ENCODE data around the gene NELFE. TPM values are rescaled to one million over a fixed set of nuclear protein-coding genes. Genes with fewer than 3 reads are reported as not detected.
"Not testable (repeated sequence)": the region's sequence is repeated elsewhere in the genome, so short reads cannot be mapped to it uniquely, and the experiment has no call there.

Gene NELFE
- polyA plus RNA-seq, 10 donors: 49.5 to 68.7 (median 64.3) TPM

DNA sequence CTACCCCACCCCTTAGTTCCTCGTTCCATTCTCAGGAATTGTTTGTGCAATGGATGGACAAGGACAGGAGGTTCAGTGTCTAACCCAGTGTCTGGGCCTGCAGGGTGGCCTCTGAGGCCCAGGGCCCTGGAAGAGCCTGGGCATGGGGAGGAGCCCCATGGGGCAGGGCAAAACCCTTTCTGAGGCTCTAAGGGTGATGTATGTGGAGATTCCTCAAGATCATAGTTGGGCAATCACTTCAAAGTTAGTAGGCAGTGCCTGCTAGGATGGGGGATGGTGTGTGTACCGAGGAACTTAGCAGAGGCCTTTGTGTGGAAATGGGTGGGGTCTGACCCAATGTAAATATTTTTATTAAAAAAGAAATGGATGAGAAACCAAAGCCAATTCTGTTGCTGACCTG is 38.0 kb downstream of the NELFE start:
- DNase-seq: no peak

DNA sequence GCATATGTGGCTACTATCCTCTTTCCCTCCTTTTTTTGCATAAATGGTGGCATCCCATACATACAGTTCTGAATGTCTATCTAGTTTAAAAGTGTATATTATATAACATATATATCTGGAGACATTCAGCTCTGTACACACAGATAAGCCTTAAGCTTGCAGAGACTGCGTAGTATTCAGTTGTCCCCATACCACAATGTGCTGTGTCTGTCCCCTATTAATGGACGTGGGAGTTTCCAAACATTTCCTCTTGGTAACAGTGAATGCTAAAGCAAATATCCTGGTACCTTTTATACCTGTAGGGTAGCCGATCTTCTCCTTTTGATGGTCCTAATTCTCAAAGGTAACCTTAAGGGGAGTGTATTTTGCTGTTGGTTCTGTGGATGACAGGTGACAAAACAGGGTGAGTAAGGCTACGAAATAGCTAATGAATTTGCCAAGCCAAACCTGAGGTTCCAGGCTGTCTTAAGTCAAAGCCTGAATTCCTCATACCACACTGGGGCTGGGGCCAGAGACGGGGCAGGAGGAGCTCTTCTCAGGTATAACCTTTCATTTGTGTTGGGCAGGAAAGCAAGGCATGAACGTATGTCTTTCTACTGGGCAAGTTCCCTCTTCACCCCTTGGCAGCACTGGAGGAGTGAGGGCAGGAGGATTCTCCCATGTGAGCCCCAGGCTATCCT is 39.0 kb downstream of the NELFE start:
- no peak for DNase-seq

DNA sequence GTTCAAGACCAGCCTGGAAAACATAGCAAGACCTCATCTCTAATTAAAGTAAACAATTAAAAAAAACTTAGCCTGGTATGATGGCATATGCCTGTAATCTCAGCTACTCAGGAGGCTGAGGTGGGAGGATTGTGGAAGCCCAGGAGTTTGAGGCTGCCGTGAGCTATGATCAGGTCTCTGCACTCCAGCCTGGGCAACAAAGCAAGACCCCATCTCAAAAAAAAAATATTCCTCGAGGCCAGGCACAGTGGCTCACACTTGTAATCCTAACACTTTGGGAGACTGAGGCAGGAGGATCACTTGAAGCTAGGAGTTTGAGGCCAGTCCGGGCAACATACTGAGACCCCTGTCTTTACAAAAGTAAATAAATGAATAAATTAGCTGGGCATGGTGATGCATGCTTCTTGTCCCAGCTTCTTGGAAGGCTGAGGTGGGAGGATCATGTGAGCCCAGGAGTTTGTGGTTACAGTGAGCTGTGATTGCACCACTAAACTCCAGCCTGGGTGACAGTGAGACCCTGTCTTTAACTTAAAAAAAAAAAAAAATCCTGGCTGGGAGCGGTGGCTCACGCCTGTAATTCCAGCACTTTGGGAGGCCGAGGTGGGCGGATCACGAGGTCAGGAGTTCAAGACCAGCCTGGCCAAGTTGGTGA is 40.6 kb downstream of the NELFE start:
- DNase-seq: no peak

DNA sequence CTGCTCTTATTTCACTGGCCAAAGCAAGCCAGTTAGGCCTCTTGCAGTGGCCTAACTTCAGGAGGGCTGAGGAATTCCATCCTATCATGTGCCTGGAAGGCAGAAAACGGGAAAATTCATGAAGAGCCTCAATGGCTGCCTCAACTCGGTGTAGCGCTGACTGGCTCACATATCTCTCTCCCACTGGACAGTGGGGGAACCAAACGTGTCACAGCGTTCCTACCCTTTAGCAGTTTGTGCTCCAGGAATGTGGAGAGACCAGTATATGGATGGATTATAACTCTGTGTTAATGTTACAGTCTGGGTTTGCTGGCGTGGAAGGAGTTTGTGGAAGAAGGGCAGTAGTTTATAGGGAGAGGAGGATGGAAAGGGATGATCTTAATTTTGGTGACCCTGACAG is 43.0 kb downstream of the NELFE start:
- no peak for DNase-seq

DNA sequence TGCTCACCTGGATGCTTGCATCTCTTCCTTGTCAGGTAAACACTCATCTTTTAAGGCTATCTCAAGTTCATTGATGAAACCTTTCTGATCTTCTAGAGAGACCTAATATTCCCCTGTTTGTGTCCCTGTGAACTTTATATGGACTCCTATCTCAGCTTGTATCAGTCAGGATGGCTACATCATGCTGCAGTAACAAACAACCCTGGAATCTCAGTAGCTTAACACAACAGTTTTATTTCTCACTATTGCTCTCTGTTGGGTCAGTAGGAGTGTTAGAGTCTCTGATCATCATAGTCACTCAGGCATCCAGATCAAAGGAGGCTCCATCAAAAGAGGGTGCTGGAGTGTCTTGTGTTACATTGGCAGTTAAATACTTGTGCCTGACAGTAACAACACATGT is 43.4 kb downstream of the NELFE start:
- DNase-seq: no peak

DNA sequence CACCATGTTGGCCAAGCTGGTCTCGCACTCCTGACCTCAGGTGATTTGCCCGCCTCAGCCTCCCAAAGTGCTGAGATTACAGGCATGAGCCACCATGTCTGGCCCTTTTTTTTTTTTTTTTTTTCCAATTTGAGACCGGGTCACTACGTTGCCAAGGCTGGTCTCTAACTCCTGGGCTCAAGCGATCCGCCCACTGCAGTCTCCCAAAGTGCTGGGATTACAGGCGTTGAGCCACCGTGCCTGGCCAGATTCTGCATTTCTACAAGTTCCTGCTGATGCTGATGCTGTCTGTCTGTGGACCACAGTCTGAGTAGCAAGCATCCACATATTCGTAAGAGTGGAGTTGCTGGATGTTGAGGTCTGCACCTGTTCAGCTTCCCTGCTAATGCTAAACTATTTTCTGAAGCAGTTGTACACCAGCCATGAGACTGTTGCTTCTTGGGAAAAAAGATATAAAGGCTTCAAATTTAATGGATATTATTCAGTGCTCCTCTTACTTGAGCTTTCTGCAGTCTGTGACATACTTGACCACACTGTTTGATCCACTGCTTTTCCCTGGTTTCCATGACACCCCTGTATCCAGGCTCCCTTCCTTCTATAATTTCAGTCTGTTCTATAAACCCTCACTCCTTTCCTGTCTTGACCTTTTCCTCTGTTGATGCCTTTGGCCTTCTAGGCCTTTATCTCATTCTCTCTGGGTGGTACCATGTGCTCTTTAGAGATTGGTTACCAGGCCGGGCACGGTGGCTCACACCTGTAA is 46.8 kb downstream of the NELFE start:
- DNase-seq: no peak

DNA sequence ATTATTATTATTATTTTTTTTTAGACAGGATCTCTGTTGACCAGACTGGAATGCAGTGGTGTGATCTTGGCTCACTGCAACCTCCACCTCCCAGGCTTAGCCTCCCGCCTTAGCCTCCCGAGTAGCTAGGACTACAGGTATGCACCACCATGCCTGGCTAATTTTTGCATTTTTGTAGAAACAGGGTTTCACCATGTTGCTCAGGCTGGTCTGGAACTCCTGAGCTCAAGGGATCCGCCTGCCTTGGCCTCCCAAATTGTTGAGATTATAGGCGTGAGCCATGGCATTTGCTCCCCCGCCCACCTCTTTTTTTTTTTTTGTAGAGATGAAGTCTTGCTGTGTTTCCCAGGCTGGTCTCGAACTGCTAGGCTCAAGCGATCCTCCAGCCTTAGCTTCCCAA is 49.5 kb downstream of the NELFE start:
- DNase-seq: not testable (repeated sequence)

DNA sequence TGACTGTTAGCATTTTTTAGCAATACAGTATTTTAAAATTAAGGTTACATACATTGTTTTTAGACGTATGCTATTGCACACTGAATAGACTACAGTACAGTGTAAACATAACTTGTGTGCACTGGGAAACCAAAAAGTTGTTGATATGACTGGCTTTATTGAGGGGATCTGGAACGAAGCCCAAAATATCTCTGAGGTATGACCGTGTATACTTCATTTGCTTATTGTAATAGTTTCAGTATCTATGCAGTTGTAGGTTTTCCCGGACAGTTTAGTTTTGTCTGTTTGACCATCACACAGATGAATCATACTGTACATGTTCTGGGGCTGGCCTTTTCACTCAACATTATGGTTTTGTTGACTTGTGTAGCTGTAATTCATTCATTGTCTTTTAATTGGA is 50.0 kb downstream of the NELFE start:
- DNase-seq: no peak

DNA sequence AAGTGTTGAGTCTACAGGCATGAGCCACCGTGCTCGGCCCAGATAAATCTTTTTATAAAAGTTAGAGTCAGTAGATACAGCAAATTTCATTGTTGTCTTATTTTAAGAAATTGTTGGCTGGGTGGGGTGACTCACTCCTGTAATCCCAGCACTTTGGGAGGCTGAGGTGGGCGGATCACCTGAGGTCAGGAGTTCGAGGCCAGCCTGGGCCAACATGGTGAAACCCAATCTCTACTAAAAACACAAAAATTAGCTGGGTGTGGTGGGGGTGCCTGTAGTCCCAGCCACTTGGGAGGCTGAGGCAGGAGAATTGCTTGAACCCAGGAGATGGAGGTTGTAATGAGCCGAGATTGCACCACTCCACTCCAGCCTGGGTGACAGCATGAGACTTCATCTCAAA is 50.5 kb downstream of the NELFE start:
- DNase-seq: not testable (repeated sequence)

DNA sequence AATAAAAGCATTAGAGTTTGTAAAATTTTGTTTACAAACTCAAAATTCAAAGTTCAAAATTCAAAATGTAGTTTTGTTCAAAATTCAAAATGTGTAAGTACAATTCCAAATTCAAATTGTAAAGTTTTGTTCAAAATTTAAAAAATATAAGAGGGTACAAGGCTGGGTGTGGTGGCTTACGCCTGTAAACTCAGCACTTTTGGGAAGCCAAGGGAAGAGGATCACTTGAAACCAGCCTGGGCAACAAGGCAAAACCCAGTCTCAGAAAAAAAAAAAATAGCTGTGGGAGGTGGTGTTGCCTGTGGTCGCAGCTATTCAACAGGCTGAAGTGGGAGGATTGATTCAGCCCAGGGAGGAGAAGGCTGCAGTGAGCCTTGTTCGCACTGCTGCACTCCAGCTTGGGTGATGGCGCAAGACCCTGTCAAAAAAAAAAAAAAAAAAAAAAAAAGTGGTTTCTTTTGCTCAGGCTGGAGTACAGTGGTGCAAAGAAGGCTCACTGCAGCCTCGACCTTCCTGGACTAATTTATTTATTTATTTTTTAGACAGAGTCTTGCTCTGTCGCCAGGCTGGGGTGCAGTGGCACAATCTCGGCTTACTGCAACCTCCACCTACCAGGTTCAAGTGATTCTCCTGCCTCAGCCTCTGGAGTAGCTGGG is 51.5 kb downstream of the NELFE start:
- DNase-seq: peak in 1 of 3 donors; percentile 33

DNA sequence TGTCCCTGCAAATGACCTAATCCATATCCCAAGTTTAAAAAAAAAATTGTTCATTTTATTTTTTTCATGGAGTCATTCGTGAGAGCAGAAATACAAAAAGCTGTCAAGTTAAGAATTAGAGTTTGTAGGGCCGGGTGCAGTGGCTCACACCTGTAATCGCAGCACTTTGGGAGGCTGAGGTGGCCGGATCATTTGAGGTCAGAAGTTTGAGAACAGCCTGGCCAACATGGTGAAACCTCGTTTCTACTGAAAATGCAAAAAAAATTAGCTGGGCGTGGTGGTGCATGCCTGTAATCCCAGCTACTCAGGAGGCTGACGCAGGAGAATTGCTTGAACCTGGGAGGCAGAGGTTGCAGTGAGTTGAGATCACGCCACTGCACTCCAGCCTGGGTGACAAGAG is 52.0 kb downstream of the NELFE start:
- DNase-seq: not testable (repeated sequence)

DNA sequence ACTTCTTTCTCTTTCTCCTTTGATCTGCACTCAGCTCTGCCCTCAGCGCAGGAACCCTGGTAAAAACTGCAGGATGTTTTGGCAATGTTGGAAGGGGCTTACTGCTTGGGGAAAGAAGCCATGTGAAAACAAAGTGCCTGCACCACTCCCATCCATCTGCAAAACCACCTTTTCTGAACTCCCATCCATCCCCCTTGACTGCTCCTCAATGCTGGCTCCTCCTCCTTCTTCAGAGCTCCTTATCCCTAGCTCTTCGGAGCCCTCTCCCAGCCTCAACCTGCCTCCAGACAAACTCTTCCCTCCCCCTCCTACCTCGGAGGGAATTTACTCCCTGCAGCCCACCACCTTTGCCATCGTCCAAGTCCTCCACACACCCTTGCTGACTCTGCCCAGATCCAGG is 52.6 kb downstream of the NELFE start:
- DNase-seq: no peak

DNA sequence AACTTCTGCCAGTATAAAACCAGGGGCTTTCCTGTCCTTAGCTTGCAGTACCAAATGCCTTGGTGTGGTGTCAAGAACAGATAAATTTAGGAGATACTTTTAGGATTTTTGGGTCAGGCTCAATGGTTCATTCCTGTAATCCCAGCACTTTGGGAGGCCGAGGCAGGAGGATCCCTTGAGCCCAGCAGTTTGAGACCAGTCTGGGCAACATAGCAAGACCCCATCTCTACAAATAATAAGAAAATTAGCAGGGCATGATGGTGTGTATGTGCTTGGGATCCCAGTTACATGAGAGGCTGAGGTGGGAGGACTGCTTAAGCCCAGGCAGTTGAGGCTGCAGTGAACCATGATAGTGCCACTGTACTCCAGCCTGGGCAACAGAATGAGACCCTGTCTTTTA is 53.7 kb downstream of the NELFE start:
- no peak for DNase-seq

DNA sequence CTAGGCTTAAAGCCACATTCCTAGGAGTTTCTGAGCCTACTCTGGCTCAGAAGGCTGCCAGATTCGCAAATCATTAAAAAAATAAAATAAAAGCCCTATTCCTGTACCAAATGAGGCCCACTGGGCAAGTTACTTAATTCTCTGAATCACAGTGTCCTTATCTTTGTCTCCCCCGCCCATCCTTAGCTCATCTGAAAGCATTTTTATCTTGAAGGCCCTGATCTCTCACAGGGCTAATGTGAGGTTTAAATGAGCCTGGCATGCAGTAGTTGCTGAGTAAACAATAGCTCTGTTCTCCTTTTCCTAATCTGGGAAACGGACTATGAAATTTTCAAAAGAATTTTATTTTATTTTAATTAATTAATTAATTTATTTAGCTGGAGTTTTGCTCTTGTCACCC is 54.8 kb downstream of the NELFE start:
- no peak for DNase-seq

Other genes with a start within 250 kb of the NELFE start
- 1 to 10 TPM in 1 of 10 donors, under 1 TPM in 5, not detected in 4; 0.42 to 1.1 (median 0.53) TPM for gene LY6G6D, start 243.6 kb downstream of the NELFE start, polyA plus RNA-seq (ENCODE audit: insufficient read length in 10 of 10)
- 1 to 10 TPM in 1 of 10 donors, under 1 TPM in 8, not detected in 1; 0.19 to 1.0 (median 0.38) TPM for gene LY6G6C, start 237.2 kb downstream of the NELFE start, polyA plus RNA-seq (ENCODE audit: insufficient read length in 10 of 10)
- 1 to 10 TPM in 3 of 10 donors, under 1 TPM in 7; 0.52 to 1.8 (median 0.82) TPM for gene MPIG6B, start 235.6 kb downstream of the NELFE start, polyA plus RNA-seq (ENCODE audit: insufficient read length in 10 of 10)
- 100 to 1,000 TPM in 8 of 10 donors, 10 to 100 TPM in 2; 87.3 to 135 (median 109) TPM for gene DDAH2, start 229.7 kb downstream of the NELFE start, polyA plus RNA-seq (ENCODE audit: insufficient read length in 10 of 10)
- 100 to 1,000 TPM; 114 to 181 (median 138) TPM for gene CLIC1, start 222.4 kb downstream of the NELFE start, polyA plus RNA-seq (ENCODE audit: insufficient read length in 10 of 10)
- gene MSH5, start 219.0 kb downstream of the NELFE start, polyA plus RNA-seq (ENCODE audit: insufficient read length in 10 of 10): 10 to 100 TPM in 6 of 10 donors, 1 to 10 TPM in 4; 5.9 to 29.4 (median 13.5) TPM
- 10 to 100 TPM in 1 of 10 donors, 1 to 10 TPM in 9; 2.1 to 10.9 (median 3.0) TPM for gene SAPCD1, start 196.3 kb downstream of the NELFE start, polyA plus RNA-seq (ENCODE audit: insufficient read length in 10 of 10)
- 1 to 10 TPM in 9 of 10 donors, under 1 TPM in 1; 0.88 to 3.3 (median 2.3) TPM for gene VWA7, start 181.6 kb downstream of the NELFE start, polyA plus RNA-seq (ENCODE audit: insufficient read length in 10 of 10)
- 10 to 100 TPM; 42.0 to 63.0 (median 46.2) TPM for gene VARS1, start 163.2 kb downstream of the NELFE start, polyA plus RNA-seq (ENCODE audit: insufficient read length in 10 of 10)
- gene LSM2, start 152.0 kb downstream of the NELFE start, polyA plus RNA-seq (ENCODE audit: insufficient read length in 10 of 10): 10 to 100 TPM; 46.2 to 63.6 (median 58.9) TPM
- 1 to 10 TPM; 3.3 to 4.3 (median 3.9) TPM for gene HSPA1L, start 143.7 kb downstream of the NELFE start, polyA plus RNA-seq (ENCODE audit: insufficient read length in 10 of 10)
- 100 to 1,000 TPM in 1 of 10 donors, 10 to 100 TPM in 9; 47.4 to 176 (median 71.8) TPM for gene HSPA1A, start 143.4 kb downstream of the NELFE start, polyA plus RNA-seq (ENCODE audit: insufficient read length in 10 of 10)
- gene HSPA1B, start 131.2 kb downstream of the NELFE start, polyA plus RNA-seq (ENCODE audit: insufficient read length in 10 of 10): 100 to 1,000 TPM in 1 of 10 donors, 10 to 100 TPM in 9; 34.3 to 226 (median 55.8) TPM
- gene NEU1, start 96.2 kb downstream of the NELFE start, polyA plus RNA-seq (ENCODE audit: insufficient read length in 10 of 10): 10 to 100 TPM; 15.3 to 19.4 (median 17.2) TPM
- gene SLC44A4, start 80.0 kb downstream of the NELFE start, polyA plus RNA-seq (ENCODE audit: insufficient read length in 10 of 10): under 1 TPM in 8 of 10 donors, not detected in 2; 0.08 to 0.50 (median 0.29) TPM
- gene EHMT2, start 61.3 kb downstream of the NELFE start, polyA plus RNA-seq (ENCODE audit: insufficient read length in 10 of 10): 10 to 100 TPM; 23.3 to 40.1 (median 29.4) TPM
- 10 to 100 TPM in 4 of 10 donors, 1 to 10 TPM in 6; 7.9 to 16.2 (median 9.6) TPM for gene ZBTB12, start 56.9 kb downstream of the NELFE start, polyA plus RNA-seq (ENCODE audit: insufficient read length in 10 of 10)
- 1 to 10 TPM; 3.5 to 9.1 (median 5.7) TPM for gene C2, start 31.3 kb downstream of the NELFE start, polyA plus RNA-seq (ENCODE audit: insufficient read length in 10 of 10)
- gene CFB, start 12.9 kb downstream of the NELFE start, polyA plus RNA-seq (ENCODE audit: insufficient read length in 10 of 10): 1 to 10 TPM; 1.0 to 2.6 (median 1.6) TPM
- gene SKIC2, start 204 bp upstream of the NELFE start, polyA plus RNA-seq (ENCODE audit: insufficient read length in 10 of 10): 10 to 100 TPM; 17.9 to 35.1 (median 25.0) TPM
- gene DXO, start 13.2 kb upstream of the NELFE start, polyA plus RNA-seq (ENCODE audit: insufficient read length in 10 of 10): 10 to 100 TPM; 11.4 to 21.4 (median 15.4) TPM
- 10 to 100 TPM in 5 of 10 donors, 1 to 10 TPM in 5; 6.2 to 21.3 (median 10.3) TPM for gene C4A, start 23.1 kb upstream of the NELFE start, polyA plus RNA-seq (ENCODE audit: insufficient read length in 10 of 10)
- 10 to 100 TPM in 9 of 10 donors, 1 to 10 TPM in 1; 8.7 to 25.9 (median 14.3) TPM for gene C4B, start 55.8 kb upstream of the NELFE start, polyA plus RNA-seq (ENCODE audit: insufficient read length in 10 of 10)
- 1 to 10 TPM in 2 of 10 donors, under 1 TPM in 8; 0.35 to 1.1 (median 0.58) TPM for gene CYP21A2, start 79.4 kb upstream of the NELFE start, polyA plus RNA-seq (ENCODE audit: insufficient read length in 10 of 10)
- gene TNXB, start 150.4 kb upstream of the NELFE start, polyA plus RNA-seq (ENCODE audit: insufficient read length in 10 of 10): 100 to 1,000 TPM in 7 of 10 donors, 10 to 100 TPM in 3; 87.2 to 269 (median 143) TPM
- 10 to 100 TPM; 33.0 to 55.9 (median 41.5) TPM for gene ATF6B, start 169.3 kb upstream of the NELFE start, polyA plus RNA-seq (ENCODE audit: insufficient read length in 10 of 10)
- 1 to 10 TPM; 3.3 to 5.4 (median 4.0) TPM for gene FKBPL, start 171.3 kb upstream of the NELFE start, polyA plus RNA-seq (ENCODE audit: insufficient read length in 10 of 10)
- gene PRRT1, start 193.0 kb upstream of the NELFE start, polyA plus RNA-seq (ENCODE audit: insufficient read length in 10 of 10): 1 to 10 TPM in 6 of 10 donors, under 1 TPM in 4; 0.62 to 2.0 (median 1.6) TPM
- 10 to 100 TPM; 22.3 to 37.4 (median 29.0) TPM for gene PPT2, start 195.2 kb upstream of the NELFE start, polyA plus RNA-seq (ENCODE audit: insufficient read length in 10 of 10)
- 10 to 100 TPM; 19.1 to 45.8 (median 25.4) TPM for gene EGFL8, start 205.6 kb upstream of the NELFE start, polyA plus RNA-seq (ENCODE audit: insufficient read length in 10 of 10)
- gene AGPAT1, start 217.1 kb upstream of the NELFE start, polyA plus RNA-seq (ENCODE audit: insufficient read length in 10 of 10): 10 to 100 TPM; 55.3 to 64.3 (median 59.1) TPM
- 10 to 100 TPM; 39.1 to 54.0 (median 48.7) TPM for gene RNF5, start 219.4 kb upstream of the NELFE start, polyA plus RNA-seq (ENCODE audit: insufficient read length in 10 of 10)
- 10 to 100 TPM in 2 of 10 donors, 1 to 10 TPM in 8; 4.9 to 15.9 (median 7.4) TPM for gene AGER, start 225.3 kb upstream of the NELFE start, polyA plus RNA-seq (ENCODE audit: insufficient read length in 10 of 10)
- gene PBX2, start 231.2 kb upstream of the NELFE start, polyA plus RNA-seq (ENCODE audit: insufficient read length in 10 of 10): 100 to 1,000 TPM in 7 of 10 donors, 10 to 100 TPM in 3; 86.2 to 123 (median 103) TPM
- gene GPSM3, start 233.7 kb upstream of the NELFE start, polyA plus RNA-seq (ENCODE audit: insufficient read length in 10 of 10): 10 to 100 TPM in 2 of 10 donors, 1 to 10 TPM in 8; 5.0 to 17.7 (median 7.4) TPM